ENCODE results near the gene CDH6. TPM values are rescaled to one million over a fixed set of nuclear protein-coding genes. Genes with fewer than 3 reads are reported as not detected.

The CDH6 gene
- total RNA-seq, 1 experiment from 2014 or later: 2.3 TPM

- Mint-ChIP-seq H3K9me3 (ENCODE audit: low read depth, unreplicated experiment) (no peaks in the 10 kb centered on the region), H3K4me1 (ENCODE audit: low read depth, unreplicated experiment) (no peaks in the 10 kb centered on the region), H3K27ac (ENCODE audit: unreplicated experiment) (no peak overlapping the region), H3K36me3 (ENCODE audit: insufficient read depth, unreplicated experiment) (no peaks in the 10 kb centered on the region), H3K27me3 (ENCODE audit: unreplicated experiment) (no peaks in the 10 kb centered on the region), H3K4me3 (ENCODE audit: low read depth, unreplicated experiment) (no peak overlapping the region)
- no peak for TF ChIP-seq CTCF (IDR thresholded peaks at IDR 0.05; ENCODE audit: unreplicated experiment)
- BruUV-seq (replicated peaks): no TSS peak
- CTCF ChIA-PET: no interaction called here
- DNase-seq: no peak
- intact Hi-C loops (cut with micrococcal nuclease; ENCODE audit: unreplicated experiment): no loop called here
Measured at GRCh38 chr5:31247381-31247780, 53.9 kb downstream of the CDH6 start.

GRCh38 chr5:31250201-31250600, 56.7 kb downstream of the CDH6 start:
- Mint-ChIP-seq H3K36me3 (ENCODE audit: insufficient read depth, unreplicated experiment) (no peaks in the 10 kb centered on the region), H3K4me3 (ENCODE audit: low read depth, unreplicated experiment) (no peak overlapping the region), H3K4me1 (ENCODE audit: low read depth, unreplicated experiment) (no peaks in the 10 kb centered on the region), H3K27ac (ENCODE audit: unreplicated experiment) (no peak overlapping the region), H3K27me3 (ENCODE audit: unreplicated experiment) (no peaks in the 10 kb centered on the region), H3K9me3 (ENCODE audit: low read depth, unreplicated experiment) (no peaks in the 10 kb centered on the region)
- DNase-seq: no peak
- TF ChIP-seq CTCF (IDR thresholded peaks at IDR 0.05; ENCODE audit: unreplicated experiment): no peak
- BruUV-seq (replicated peaks): no TSS peak
- intact Hi-C loops (cut with micrococcal nuclease; ENCODE audit: unreplicated experiment): no loop called here
- CTCF ChIA-PET: no interaction called here

GRCh38 chr5:31251032-31251431, 57.5 kb downstream of the CDH6 start:
- no peak for DNase-seq
- H3K27me3 Mint-ChIP-seq (ENCODE audit: unreplicated experiment): no peaks in the 10 kb centered on the region
- H3K4me1 Mint-ChIP-seq (ENCODE audit: low read depth, unreplicated experiment): no peaks in the 10 kb centered on the region
- no peak for TF ChIP-seq CTCF (IDR thresholded peaks at IDR 0.05; ENCODE audit: unreplicated experiment)
- BruUV-seq (replicated peaks): no TSS peak
- no peaks in the 10 kb centered on the region for H3K36me3 Mint-ChIP-seq (ENCODE audit: insufficient read depth, unreplicated experiment)
- intact Hi-C loops (cut with micrococcal nuclease; ENCODE audit: unreplicated experiment): no loop called here
- H3K4me3 Mint-ChIP-seq (ENCODE audit: low read depth, unreplicated experiment): no peak overlapping the region
- H3K9me3 Mint-ChIP-seq (ENCODE audit: low read depth, unreplicated experiment): no peaks in the 10 kb centered on the region
- H3K27ac Mint-ChIP-seq (ENCODE audit: unreplicated experiment): no peak overlapping the region
- CTCF ChIA-PET: no interaction called here

GRCh38 chr5:31255041-31255440, 61.6 kb downstream of the CDH6 start:
- TF ChIP-seq CTCF (IDR thresholded peaks at IDR 0.05; ENCODE audit: unreplicated experiment): no peak
- no peak overlapping the region for H3K27ac Mint-ChIP-seq (ENCODE audit: unreplicated experiment)
- H3K9me3 Mint-ChIP-seq (ENCODE audit: low read depth, unreplicated experiment): no peaks in the 10 kb centered on the region
- no peak overlapping the region for H3K4me3 Mint-ChIP-seq (ENCODE audit: low read depth, unreplicated experiment)
- BruUV-seq (replicated peaks): no TSS peak
- no peaks in the 10 kb centered on the region for H3K36me3 Mint-ChIP-seq (ENCODE audit: insufficient read depth, unreplicated experiment)
- DNase-seq: no peak
- no peaks in the 10 kb centered on the region for H3K4me1 Mint-ChIP-seq (ENCODE audit: low read depth, unreplicated experiment)
- intact Hi-C loops (cut with micrococcal nuclease; ENCODE audit: unreplicated experiment): no loop called here
- CTCF ChIA-PET: no interaction called here
- no peaks in the 10 kb centered on the region for H3K27me3 Mint-ChIP-seq (ENCODE audit: unreplicated experiment)
